Central memory CD4-positive, alpha-beta T cell (primary cell): ENCODE measurements around the gene FSTL3.
"Not testable (repeated sequence)": the region's sequence is repeated elsewhere in the genome, so short reads cannot be mapped to it uniquely, and the experiment has no call there.

Source experiments
- DNase-seq: peaks from one replicate; pipeline ENCODE4 v3.0.0; 2022

FSTL3 gene

DNA sequence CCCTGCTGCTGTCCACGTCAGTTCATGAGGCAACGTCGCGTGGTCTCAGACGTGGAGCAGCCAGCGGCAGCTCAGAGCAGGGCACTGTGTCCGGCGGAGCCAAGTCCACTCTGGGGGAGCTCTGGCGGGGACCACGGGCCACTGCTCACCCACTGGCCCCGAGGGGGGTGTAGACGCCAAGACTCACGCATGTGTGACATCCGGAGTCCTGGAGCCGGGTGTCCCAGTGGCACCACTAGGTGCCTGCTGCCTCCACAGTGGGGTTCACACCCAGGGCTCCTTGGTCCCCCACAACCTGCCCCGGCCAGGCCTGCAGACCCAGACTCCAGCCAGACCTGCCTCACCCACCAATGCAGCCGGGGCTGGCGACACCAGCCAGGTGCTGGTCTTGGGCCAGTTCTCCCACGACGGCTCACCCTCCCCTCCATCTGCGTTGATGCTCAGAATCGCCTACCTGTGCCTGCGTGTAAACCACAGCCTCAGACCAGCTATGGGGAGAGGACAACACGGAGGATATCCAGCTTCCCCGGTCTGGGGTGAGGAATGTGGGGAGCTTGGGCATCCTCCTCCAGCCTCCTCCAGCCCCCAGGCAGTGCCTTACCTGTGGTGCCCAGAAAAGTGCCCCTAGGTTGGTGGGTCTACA lies 6.6 kb downstream of the FSTL3 start:
- no peak for DNase-seq

- no peak for DNase-seq
Measured at GRCh38 chr19:685454-685931, 9.3 kb downstream of the FSTL3 start.

DNA sequence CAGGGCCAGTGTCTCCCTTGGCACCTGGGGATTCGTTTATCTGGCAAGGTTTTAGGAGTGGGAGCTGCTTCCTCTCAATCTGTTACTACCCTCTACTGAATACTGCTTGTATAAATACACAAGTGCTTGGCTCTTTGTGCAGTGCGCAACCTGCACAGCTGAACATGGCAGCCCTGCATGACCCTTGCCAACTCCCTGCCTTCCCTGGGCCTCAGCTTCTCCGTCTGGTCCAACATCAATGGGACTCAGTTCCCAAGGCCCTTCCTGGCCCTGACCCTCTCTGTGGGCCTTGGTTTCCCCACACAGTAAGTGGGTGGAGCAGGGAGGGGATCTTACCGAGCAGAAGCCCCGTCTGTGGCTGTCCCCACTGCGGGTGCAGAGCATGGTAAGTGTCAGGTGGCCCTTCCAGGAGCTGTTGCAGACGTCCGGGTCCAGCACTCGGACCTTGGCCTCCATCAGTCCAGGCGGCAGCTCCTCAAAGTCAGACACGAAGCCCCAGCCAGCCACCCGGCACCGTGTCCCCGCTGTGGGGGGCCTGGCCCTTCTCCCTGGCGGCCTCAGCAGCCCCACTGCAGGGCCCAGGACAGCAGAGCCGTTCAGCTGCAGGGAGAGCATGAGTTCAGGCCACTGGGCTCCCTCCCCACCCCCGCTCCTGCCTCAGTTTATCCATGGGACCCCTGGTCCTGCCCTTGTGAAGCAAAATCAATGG lies 10.6 kb downstream of the FSTL3 start:
- no peak for DNase-seq

DNA sequence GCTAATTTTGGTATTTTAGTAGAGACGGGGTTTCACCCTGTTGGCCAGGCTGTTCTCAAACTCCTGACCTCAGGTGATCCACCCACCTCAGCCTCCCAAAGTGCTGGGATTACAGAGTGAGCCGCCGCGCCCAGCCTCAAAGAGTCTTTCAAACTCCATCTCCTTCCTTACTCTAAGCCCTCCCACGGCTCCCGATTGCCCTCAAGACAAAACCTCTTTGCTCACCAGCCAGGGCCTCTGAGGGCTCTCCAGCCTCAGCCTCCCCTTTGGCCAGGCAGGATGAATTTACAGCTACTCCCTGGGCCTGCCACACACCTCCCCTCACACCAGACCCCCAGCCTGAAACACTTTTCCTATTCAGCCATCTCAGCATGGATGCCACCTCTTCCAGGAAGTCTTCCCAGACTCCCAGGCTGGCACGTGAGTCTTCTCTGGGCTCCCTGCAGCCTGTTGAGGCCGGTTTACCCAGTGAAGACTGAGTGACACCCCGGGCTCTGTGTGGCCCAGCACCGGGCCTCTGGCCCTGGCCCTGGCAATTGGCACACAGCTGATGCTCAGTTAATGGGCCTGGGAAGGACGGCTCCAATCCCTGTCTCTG lies 11.5 kb downstream of the FSTL3 start:
- DNase-seq, result no peak

DNA sequence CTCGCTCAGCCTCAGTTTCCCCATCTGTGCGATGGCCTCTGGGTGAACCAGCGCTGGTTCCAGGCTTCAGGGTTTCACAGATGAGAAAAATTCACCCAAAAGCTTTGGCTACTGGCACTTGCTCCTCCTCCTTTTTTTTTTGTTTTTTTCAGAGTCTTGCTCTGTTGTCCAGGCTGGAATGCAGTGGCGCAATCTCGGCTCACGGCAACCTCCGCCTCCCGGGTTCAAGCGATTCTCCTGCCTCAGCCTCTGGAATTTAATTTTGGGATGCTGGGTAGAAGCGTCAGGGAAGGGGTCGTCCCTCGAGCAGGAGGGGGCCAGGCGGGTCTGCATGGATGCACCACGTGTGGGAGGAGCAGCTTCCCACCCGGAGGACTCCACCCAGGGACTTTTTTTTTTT lies 12.0 kb downstream of the FSTL3 start:
- DNase-seq, result no peak

DNA sequence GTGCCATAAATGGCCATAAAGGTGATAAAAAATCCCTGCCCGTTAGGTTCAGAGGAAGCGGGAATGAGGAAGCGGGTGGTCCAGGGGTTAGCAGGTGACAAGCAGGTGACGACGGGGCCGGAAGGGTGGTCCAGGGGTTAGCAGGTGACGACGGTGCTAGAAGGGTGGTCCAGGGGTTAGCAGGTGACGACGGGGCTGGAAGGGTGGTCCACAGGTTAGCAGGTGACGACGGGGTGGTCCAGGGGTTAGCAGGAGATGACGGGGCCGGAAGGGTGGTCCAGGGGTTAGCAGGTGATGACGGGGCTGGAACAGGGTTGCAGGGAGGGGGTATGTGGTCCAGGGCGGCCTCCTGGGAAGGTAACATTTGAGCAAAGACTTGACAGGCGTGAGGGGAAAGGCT lies 12.8 kb downstream of the FSTL3 start:
- no peak for DNase-seq

- DNase-seq, result no peak
Measured at GRCh38 chr19:690203-690602, 14.0 kb downstream of the FSTL3 start.

GRCh38 chr19:694481-695351 lies 18.5 kb downstream of the FSTL3 start:
- DNase-seq, result no peak

- DNase-seq, result no peak
Measured at GRCh38 chr19:695352-695949, 19.3 kb downstream of the FSTL3 start, which contains the start of gene PRSS57. TSS of gene PRSS57 (minus strand) at chr19:695452. CDS start at chr19:695430, 22 bp downstream.

DNA sequence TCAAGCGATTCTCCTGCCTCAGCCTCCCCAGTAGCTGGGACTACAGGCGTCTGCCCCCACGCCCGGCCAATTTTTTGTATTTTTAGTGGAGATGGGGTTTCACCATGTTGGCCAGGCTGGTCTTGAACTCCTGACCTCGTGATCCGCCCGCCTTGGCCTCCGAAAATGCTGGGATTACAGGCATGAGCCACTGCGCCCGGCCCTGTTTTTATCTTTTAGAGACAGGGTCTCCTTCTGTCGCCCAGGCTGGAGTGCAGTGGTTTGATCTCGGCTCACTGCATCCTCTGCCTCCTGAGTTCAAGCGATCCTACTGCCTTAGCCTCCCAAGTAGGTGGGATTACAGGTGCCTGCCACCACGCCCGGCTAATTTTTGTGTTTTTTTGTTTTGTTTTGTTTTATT lies 22.3 kb downstream of the FSTL3 start:
- not testable (repeated sequence) for DNase-seq

- DNase-seq, result not testable (repeated sequence)
Measured at GRCh38 chr19:699885-700284, 23.7 kb downstream of the FSTL3 start.

DNA sequence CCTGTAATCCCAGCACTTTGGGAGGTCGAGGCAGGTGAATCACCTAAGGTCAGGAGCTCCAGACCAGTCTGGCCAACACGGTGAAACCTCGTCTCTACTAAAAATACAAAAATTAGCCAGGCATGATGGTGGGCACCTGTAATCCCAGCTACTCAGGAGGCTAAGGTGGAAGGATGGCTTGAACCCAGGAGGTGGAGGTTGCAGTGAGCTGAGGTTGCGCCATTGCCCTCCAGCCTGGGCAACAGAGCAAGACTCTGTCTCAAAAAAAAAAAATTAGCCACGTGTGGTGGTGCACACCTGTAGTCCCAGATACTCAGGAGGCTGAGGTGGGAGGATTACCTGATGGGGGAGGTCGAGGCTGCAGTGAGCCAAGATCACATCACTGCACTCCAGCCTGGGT lies 26.7 kb downstream of the FSTL3 start:
- DNase-seq, result not testable (repeated sequence)

- no peak for DNase-seq
Measured at GRCh38 chr19:703329-703650, 27.1 kb downstream of the FSTL3 start.

DNA sequence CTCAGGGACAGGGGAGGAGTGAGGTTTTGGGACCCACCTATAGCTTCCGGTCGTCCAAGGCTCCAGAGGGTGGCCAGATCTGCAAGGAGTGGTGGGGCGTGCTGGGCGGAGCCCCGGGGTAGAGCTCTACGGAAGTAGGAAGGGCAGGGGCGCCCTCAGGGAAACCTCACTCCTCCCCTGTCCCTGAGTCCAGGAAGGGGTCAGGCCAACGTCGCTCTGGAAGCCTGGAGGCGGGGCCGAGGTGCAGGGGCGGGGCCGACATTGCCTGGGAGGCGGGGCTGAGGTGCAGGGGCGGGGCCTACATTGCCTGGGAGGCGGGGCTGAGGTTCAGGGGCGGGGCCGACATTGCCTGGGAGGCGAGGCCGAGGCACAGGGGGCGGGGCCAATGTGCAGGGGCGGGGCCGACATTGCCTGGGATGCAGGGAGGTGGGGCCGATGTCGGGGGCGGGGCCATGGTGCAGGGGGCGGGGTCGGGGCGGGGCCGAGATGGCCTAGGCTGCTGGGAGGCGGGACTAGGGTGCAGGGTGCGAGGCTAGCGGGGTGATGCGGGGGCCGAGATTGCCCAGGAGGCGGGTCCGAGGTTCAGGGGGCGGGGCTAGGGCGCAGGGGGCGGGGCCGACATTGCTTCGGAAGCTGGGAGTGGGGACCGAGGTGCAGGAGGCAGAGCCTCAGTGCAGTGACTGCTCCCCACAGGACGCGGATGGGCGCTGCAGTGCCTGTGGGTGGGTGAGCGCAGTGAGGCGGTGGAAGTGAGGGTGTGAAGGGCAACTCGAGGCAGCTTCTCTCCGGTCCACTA lies 27.7 kb downstream of the FSTL3 start:
- peak; percentile 39 for DNase-seq

GRCh38 chr19:704447-704741 lies 28.2 kb downstream of the FSTL3 start:
- no peak for DNase-seq

DNA sequence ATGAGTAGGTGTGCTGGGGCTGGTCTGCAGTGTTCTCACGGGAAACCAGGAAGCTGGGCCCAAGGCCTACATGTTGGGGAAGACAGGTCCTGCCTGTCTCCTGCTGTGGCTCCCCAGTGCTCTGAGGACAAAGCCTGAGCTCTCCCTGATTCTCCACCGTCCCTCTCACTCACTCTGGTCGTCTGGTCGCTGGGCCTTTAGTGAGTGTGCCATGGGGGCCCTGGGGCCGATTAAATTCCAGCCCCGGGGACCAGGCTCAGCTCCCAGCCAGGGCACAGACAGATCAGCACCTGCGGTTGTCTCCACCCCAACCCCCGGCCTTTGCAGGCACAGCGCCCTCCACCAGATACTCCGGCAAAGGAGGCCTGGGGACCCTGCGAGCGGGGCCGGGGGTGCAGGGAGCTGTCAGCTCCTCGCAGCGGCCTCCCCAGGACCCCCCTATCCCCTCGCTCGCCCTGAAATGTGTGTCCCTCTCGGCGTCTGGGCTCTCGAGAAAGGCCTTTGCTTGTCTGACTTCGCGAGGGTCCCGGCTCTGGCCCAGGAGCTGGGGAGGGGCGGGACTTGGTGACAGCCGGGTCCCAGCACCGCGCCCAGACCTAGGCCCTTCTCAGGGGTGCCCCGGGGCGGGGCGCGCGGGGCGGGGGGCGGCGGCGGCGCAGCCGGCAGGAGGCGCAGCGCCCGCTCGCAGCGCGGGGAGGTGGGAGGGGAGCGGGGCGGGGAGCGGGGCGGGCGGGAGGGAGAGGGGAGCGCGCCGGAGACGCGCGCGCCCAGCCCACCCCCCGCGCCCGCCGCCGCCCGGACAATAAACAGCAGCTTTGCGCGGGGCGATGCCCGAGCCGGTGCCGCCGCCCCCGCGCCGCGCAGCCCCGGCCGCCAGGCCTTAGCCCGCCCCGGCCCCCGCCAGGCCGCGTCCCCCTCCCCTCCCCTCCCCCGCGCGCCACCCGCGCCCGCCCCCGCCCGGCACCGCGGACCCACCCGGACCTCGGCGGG lies 32.3 kb downstream of the FSTL3 start, which contains the start of gene PALM:
Gene PALM (plus strand): TSS at position 782 of the 990 bp plus-strand sequence. CDS start 212 bp downstream, outside the sequence.
- no peak for DNase-seq

DNA sequence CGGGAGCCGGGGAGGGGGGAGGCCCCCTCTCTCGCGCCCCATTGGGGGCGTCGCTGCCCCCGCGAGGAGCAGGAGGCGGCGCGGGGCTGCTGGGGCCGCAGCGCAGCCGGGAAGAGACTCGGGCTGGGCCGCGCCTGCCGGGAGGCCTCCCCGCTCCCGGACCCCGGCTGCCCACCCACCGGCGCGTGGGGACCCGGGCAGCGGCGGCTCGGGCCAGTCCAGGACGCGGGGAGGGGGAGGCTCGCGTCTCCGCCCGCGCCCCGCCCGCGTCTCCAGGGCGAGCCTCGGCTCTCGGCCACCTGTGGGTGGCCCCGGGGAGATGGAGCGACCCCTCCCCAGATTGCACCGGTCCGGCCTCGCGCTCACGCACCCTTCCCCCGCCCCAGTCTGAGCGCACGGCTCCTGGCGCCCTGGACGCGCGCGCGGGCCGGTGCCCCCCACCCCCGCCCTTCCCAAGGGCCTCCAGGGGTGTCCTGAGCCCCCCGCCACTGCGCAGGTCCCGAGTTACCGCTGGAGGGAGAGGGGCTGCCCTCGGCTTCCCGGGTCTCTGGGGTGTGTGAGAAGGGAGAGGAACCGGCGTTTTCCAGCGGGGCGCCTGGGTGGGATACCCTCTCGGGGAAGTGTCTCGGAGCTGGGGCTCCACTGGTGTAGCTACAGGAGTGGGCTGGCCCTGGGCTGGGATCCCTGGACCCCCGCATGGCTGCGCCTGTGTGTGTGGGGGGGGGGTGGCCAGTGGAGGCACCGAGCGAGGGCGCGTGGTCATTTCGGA lies 33.2 kb downstream of the FSTL3 start:
- DNase-seq, result no peak

DNA sequence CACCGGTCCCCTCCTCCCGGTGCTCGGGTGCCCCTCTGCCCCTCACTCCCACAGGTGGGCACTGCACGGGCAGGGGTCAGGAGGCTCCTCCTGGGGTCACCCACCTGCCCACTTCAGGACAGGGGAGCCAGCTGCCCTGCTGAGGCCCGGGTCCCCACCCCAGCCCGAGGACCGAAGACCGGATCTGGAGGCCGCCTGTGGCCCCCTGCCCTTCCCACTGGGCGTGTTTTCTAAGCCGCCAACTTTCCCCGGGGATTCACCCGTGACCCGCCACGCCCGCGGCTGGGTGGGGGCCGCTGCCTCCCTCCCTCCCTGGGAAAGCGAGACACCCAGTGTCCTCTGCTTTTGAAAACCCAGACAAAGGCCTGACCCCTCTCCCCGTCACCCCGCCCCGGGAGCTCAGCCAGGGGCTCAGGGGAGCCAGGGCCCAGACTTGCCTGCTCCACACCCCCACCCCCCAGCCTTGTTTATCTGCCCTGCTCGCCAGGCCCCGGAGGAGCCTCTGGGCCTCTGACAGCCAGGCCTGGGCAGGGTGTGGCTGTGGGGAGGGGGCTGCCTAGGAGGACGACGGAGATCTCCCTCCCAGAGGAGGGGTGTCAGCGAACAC lies 33.9 kb downstream of the FSTL3 start:
- DNase-seq, result no peak

DNA sequence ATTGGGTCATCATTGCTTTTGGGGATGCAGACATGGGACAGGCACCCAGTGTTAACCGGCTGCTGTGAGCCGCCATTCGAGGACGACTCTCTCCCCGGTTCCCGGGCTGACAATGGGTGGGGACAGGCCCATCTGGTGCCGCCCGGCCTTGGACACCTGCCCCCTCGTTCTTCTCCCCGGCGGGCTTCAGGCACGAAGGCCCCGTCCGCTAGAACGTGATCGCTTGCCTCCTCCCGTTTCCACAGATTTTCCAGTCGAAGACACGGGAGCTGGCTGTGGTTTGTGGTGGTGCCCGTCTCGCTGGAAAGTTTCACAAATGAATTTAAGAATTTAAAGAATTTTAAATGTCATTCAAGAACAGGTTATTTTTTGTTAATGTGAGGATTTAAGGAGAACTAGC lies 34.6 kb downstream of the FSTL3 start:
- no peak for DNase-seq
